ENCODE results near the gene SCGB3A1. TPM values are rescaled to one million over a fixed set of nuclear protein-coding genes. Genes with fewer than 3 reads are reported as not detected.

SCGB3A1 gene
- not detected for total RNA-seq (ENCODE audit: unreplicated experiment)
- long read RNA-seq, result 0 reads

GRCh38 chr5:180591311-180591887 is at the start of gene SCGB3A1:
SCGB3A1 (minus strand) TSS chr5:180591499; CDS start chr5:180591462, 37 bp downstream.
- H3K4me3 Mint-ChIP-seq (ENCODE audit: unreplicated experiment), result peak within 1 kb of the TSS; percentile 79
- no peaks in the 10 kb centered on the region for H3K4me1 Mint-ChIP-seq (ENCODE audit: low read depth, unreplicated experiment)
- peaks cover 3% of the 10 kb centered on the region for H3K36me3 Mint-ChIP-seq (ENCODE audit: unreplicated experiment)
- peaks cover 29% of the 10 kb centered on the region for H3K27me3 Mint-ChIP-seq (ENCODE audit: unreplicated experiment)
- H3K27ac Mint-ChIP-seq (ENCODE audit: unreplicated experiment), result peak within 1 kb of the TSS; percentile 14
- TF ChIP-seq CTCF (IDR thresholded peaks at IDR 0.05; ENCODE audit: partially characterized antibody, unreplicated experiment), result no peak
- DNase-seq, result no peak
- peaks cover 2% of the 10 kb centered on the region for H3K9me3 Mint-ChIP-seq (ENCODE audit: unreplicated experiment)

- peaks cover 3% of the 10 kb centered on the region for H3K4me1 Mint-ChIP-seq (ENCODE audit: low read depth, unreplicated experiment)
- no peaks in the 10 kb centered on the region for H3K36me3 Mint-ChIP-seq (ENCODE audit: unreplicated experiment)
- no peak for TF ChIP-seq CTCF (IDR thresholded peaks at IDR 0.05; ENCODE audit: partially characterized antibody, unreplicated experiment)
- H3K27ac Mint-ChIP-seq (ENCODE audit: unreplicated experiment), result no peak overlapping the region
- H3K4me3 Mint-ChIP-seq (ENCODE audit: unreplicated experiment), result no peak overlapping the region
- peaks cover 2% of the 10 kb centered on the region for H3K9me3 Mint-ChIP-seq (ENCODE audit: unreplicated experiment)
- no peak for DNase-seq
- peaks cover 16% of the 10 kb centered on the region for H3K27me3 Mint-ChIP-seq (ENCODE audit: unreplicated experiment)
These were observed 49.2 kb upstream of the SCGB3A1 start for GRCh38 chr5:180640611-180640860.

GRCh38 chr5:180639741-180640610 is 48.7 kb upstream of the SCGB3A1 start:
- TF ChIP-seq CTCF (IDR thresholded peaks at IDR 0.05; ENCODE audit: partially characterized antibody, unreplicated experiment), result no peak
- Mint-ChIP-seq H3K36me3 (ENCODE audit: unreplicated experiment) (no peaks in the 10 kb centered on the region), H3K4me3 (ENCODE audit: unreplicated experiment) (no peak overlapping the region), H3K9me3 (ENCODE audit: unreplicated experiment) (peaks cover 2% of the 10 kb centered on the region), H3K27me3 (ENCODE audit: unreplicated experiment) (peaks cover 16% of the 10 kb centered on the region), H3K4me1 (ENCODE audit: low read depth, unreplicated experiment) (peaks cover 2% of the 10 kb centered on the region), H3K27ac (ENCODE audit: unreplicated experiment) (no peak overlapping the region)
- DNase-seq, result peak; percentile 13

- no peak overlapping the region for H3K27ac Mint-ChIP-seq (ENCODE audit: unreplicated experiment)
- TF ChIP-seq CTCF (IDR thresholded peaks at IDR 0.05; ENCODE audit: partially characterized antibody, unreplicated experiment), result no peak
These were observed 48.0 kb upstream of the SCGB3A1 start for GRCh38 chr5:180639287-180639686.

More at GRCh38 chr5:180639287-180639686, 48.0 kb upstream of the SCGB3A1 start:
- H3K4me3 Mint-ChIP-seq (ENCODE audit: unreplicated experiment), result no peak overlapping the region
- no peaks in the 10 kb centered on the region for H3K36me3 Mint-ChIP-seq (ENCODE audit: unreplicated experiment)
- no peaks in the 10 kb centered on the region for H3K4me1 Mint-ChIP-seq (ENCODE audit: low read depth, unreplicated experiment)
- peaks cover 16% of the 10 kb centered on the region for H3K27me3 Mint-ChIP-seq (ENCODE audit: unreplicated experiment)
- DNase-seq, result no peak
- peaks cover 2% of the 10 kb centered on the region for H3K9me3 Mint-ChIP-seq (ENCODE audit: unreplicated experiment)
